PC-9 (cell line): Measurements from ENCODE around the gene THOC1. TPM values are rescaled to one million over a fixed set of nuclear protein-coding genes. Genes with fewer than 3 reads are reported as not detected.

Source experiments
- BruUV-seq: library from RNA; stranded (reverse); fragments of 400-500 nt; replicated peaks from 2 replicates; lab custom pipeline; 2021; lab: Mats Ljungman, UMichigan
- CTCF ChIA-PET: fragments of 300-600 bp; sonication (Branson Sonifier 250); formaldehyde crosslinking; loops from one replicate; lab custom pipeline; 2022; ENCODE audit warnings: antibody characterized with exemption; lab: Charles Lee
- POLR2A ChIA-PET: fragments of 300-600 bp; sonication (Branson Sonifier 250); formaldehyde crosslinking; loops from one replicate; lab custom pipeline; 2022; ENCODE audit warnings: antibody characterized with exemption; ENCODE audit not compliant: unreplicated experiment; lab: Charles Lee
- DNase-seq, 2 experiments: peaks; one replicate each; pipeline versions ENCODE4 v3.0.0 to v3.0.0-alpha.2; 2015 to 2022; ENCODE audit warnings: mixed read lengths in 1 of 2
- H2AFZ ChIP-seq: fragments of 200-600 bp; sonication (generic); 2 replicates; pipeline ENCODE4 v1.8.1; 2017; ENCODE audit warnings: antibody characterized with exemption
- H3F3A ChIP-seq: fragments of 200-600 bp; sonication (generic); 2 replicates; pipeline ENCODE4 v1.8.1; 2017; ENCODE audit warnings: antibody characterized with exemption, mild to moderate bottlenecking, low read depth; ENCODE audit not compliant: insufficient read depth
- H3K27ac ChIP-seq: fragments of 200-600 bp; sonication (generic); 2 replicates; pipeline ENCODE4 v1.6.1; 2016; ENCODE audit warnings: mixed run types
- H3K27me3 ChIP-seq: fragments of 200-600 bp; sonication (generic); 2 replicates; pipeline ENCODE4 v1.6.1; 2016; ENCODE audit warnings: low read depth, mixed run types; ENCODE audit not compliant: insufficient read depth
- H3K36me3 ChIP-seq: fragments of 200-600 bp; sonication (generic); 2 replicates; pipeline ENCODE4 v1.6.1; 2016; ENCODE audit warnings: low read depth, mixed run types
- H3K4me1 ChIP-seq: fragments of 200-600 bp; sonication (generic); replicated peaks from 2 replicates; pipeline ENCODE4 v1.6.1; 2016; ENCODE audit warnings: mixed run types; ENCODE audit not compliant: insufficient read depth
- H3K4me2 ChIP-seq: fragments of 200-600 bp; sonication (generic); 2 replicates; pipeline ENCODE4 v1.6.1; 2017; ENCODE audit warnings: mixed run types
- H3K4me3 ChIP-seq: fragments of 200-600 bp; sonication (generic); 2 replicates; pipeline ENCODE4 v1.6.1; 2016; ENCODE audit warnings: mixed run types
- H3K79me2 ChIP-seq: fragments of 200-600 bp; sonication (generic); 2 replicates; pipeline ENCODE4 v1.6.1; 2017; ENCODE audit warnings: low read depth, mixed run types
- H3K9me2 ChIP-seq: fragments of 200-600 bp; sonication (generic); 2 replicates; pipeline ENCODE4 v1.8.1; 2017; ENCODE audit warnings: mild to moderate bottlenecking; ENCODE audit not compliant: insufficient read depth
- H3K9me3 ChIP-seq: fragments of 200-600 bp; sonication (generic); 2 replicates; pipeline ENCODE4 v1.8.1; 2016; ENCODE audit warnings: low read depth; ENCODE audit not compliant: insufficient read depth
- H4K20me1 ChIP-seq: fragments of 200-600 bp; sonication (generic); 2 replicates; pipeline ENCODE4 v1.8.1; 2017; ENCODE audit not compliant: insufficient read depth
- EZH2 ChIP-seq: fragments of 200-600 bp; sonication (generic); IDR thresholded peaks from 2 replicates; pipeline ENCODE4 v1.8.0; 2017; ENCODE audit warnings: antibody characterized with exemption, low read depth
- intact Hi-C: fragments of 100-400 bp; cut with micrococcal nuclease; formaldehyde crosslinking; loops from one replicate; pipeline ENCODE4 v1.10.0; 2022; ENCODE audit not compliant: unreplicated experiment
- total RNA-seq: library from RNA; stranded (reverse); gene quantifications from 2 replicates; pipeline ENCODE4 v1.2.3, GENCODE V29; 2021
- TF ChIP-seq, protein P1 (sequence below): fragments of 200-600 bp; sonication (generic); conservative IDR thresholded peaks from 2 replicates; pipeline ENCODE4 v1.6.1; 2017; ENCODE audit warnings: mixed run types, antibody characterized with exemption, mild to moderate bottlenecking, moderate library complexity

Gene THOC1
- total RNA-seq, 1 experiment from 2014 or later: 55.6 TPM

DNA sequence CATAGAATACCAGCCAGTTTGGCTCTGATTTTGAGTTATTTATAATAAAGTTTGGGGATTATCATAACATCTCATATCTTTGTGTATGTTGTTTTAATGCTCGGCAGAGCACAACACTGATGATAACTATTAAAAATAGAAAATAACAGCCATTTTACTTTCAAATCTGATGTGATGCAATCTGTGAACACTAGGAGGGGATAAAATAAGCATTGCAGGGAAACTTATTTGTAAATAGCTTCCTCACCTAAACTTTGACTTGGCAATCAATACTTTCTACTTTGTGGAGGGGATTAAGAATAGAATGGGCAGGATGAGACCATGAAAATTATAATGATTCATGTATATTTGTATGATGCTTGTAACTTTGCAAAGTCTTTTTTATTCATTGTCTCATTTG, 55.1 kb downstream of the THOC1 start:
- no peak overlapping the region for H2AFZ ChIP-seq
- H3K4me1 ChIP-seq: no peaks in the 10 kb centered on the region
- no peaks in the 10 kb centered on the region for H3K9me3 ChIP-seq
- no peak overlapping the region for H3K4me3 ChIP-seq
- CTCF ChIA-PET: no interaction called here
- BruUV-seq: no TSS peak
- no peaks in the 10 kb centered on the region for H3K27me3 ChIP-seq
- no peak for DNase-seq
- peaks cover 48% of the 10 kb centered on the region for H3K36me3 ChIP-seq
- H4K20me1 ChIP-seq: peaks cover 9% of the 10 kb centered on the region; the same call in 1 of the 2 replicates
- H3K9me2 ChIP-seq: no peaks in the 10 kb centered on the region
- TF ChIP-seq, protein P1, sequence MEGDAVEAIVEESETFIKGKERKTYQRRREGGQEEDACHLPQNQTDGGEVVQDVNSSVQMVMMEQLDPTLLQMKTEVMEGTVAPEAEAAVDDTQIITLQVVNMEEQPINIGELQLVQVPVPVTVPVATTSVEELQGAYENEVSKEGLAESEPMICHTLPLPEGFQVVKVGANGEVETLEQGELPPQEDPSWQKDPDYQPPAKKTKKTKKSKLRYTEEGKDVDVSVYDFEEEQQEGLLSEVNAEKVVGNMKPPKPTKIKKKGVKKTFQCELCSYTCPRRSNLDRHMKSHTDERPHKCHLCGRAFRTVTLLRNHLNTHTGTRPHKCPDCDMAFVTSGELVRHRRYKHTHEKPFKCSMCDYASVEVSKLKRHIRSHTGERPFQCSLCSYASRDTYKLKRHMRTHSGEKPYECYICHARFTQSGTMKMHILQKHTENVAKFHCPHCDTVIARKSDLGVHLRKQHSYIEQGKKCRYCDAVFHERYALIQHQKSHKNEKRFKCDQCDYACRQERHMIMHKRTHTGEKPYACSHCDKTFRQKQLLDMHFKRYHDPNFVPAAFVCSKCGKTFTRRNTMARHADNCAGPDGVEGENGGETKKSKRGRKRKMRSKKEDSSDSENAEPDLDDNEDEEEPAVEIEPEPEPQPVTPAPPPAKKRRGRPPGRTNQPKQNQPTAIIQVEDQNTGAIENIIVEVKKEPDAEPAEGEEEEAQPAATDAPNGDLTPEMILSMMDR: no peak; the same call in 1 of the 2 replicates
- TF ChIP-seq EZH2: no peak
- 0 out of 2 replicates have a peak, but pooled peaks cover 5% of the 10 kb centered on the region for H3K79me2 ChIP-seq
- no peak overlapping the region for H3K27ac ChIP-seq
- intact Hi-C loops: no loop called here
- POLR2A ChIA-PET: interaction anchor here (0.7 kb wide), 1 partner anchor 1154 kb away, joined by 23 read pairs; no protein-coding TSS in a partner anchor
- H3F3A ChIP-seq: peaks cover 5% of the 10 kb centered on the region; the same call in 1 of the 2 replicates
- no peak overlapping the region for H3K4me2 ChIP-seq

- peaks cover under 1% of the 10 kb centered on the region; the same call in 1 of the 2 replicates for H3F3A ChIP-seq
- no peak for TF ChIP-seq EZH2
- TF ChIP-seq, protein P1: no peak
- H2AFZ ChIP-seq: no peak overlapping the region
- peaks cover 6% of the 10 kb centered on the region; the same call in 1 of the 2 replicates for H4K20me1 ChIP-seq
- no peaks in the 10 kb centered on the region for H3K9me3 ChIP-seq
- POLR2A ChIA-PET: no interaction called here
- H3K27ac ChIP-seq: no peak overlapping the region
- H3K79me2 ChIP-seq: 0 out of 2 replicates have a peak, but pooled peaks cover 5% of the 10 kb centered on the region
- no peaks in the 10 kb centered on the region for H3K9me2 ChIP-seq
- intact Hi-C loops: loop anchor here (1.0 kb wide), 1 partner anchor 23 kb away; no protein-coding TSS in a partner anchor
- no peak overlapping the region for H3K4me2 ChIP-seq
- no peaks in the 10 kb centered on the region for H3K27me3 ChIP-seq
- CTCF ChIA-PET: no interaction called here
- BruUV-seq: no TSS peak
- no peak for DNase-seq
- no peaks in the 10 kb centered on the region for H3K4me1 ChIP-seq
- H3K36me3 ChIP-seq: peaks cover 39% of the 10 kb centered on the region
- no peak overlapping the region for H3K4me3 ChIP-seq
These were observed 56.3 kb downstream of the THOC1 start for GRCh38 chr18:211582-211981.

- Histone ChIP-seq H3F3A (no peaks in the 10 kb centered on the region; the same call in 1 of the 2 replicates), H3K4me2 (no peak overlapping the region), H3K9me3 (no peaks in the 10 kb centered on the region), H3K27me3 (no peaks in the 10 kb centered on the region), H3K4me3 (no peak overlapping the region), H4K20me1 (peaks cover 3% of the 10 kb centered on the region; the same call in 1 of the 2 replicates), H3K27ac (no peak overlapping the region), H3K36me3 (peaks cover 35% of the 10 kb centered on the region), H2AFZ (no peak overlapping the region), H3K4me1 (no peaks in the 10 kb centered on the region), H3K79me2 (0 out of 2 replicates have a peak, but pooled peaks cover 5% of the 10 kb centered on the region), H3K9me2 (no peaks in the 10 kb centered on the region)
- ChIA-PET POLR2A (no interaction called here), CTCF (no interaction called here)
- no peak for TF ChIP-seq EZH2
- TF ChIP-seq, protein P1: no peak
- DNase-seq: no peak
- intact Hi-C loops: loop anchor here (1.0 kb wide), 1 partner anchor 22 kb away; no protein-coding TSS in a partner anchor
- no TSS peak for BruUV-seq
These were observed 57.1 kb downstream of the THOC1 start for GRCh38 chr18:210733-211132.
